ENCODE measurements around the gene NANOS3. TPM values are rescaled to one million over a fixed set of nuclear protein-coding genes. Genes with fewer than 3 reads are reported as not detected.

Gene NANOS3
- total RNA-seq, 1 experiment from 2014 or later, result not detected

- no peak for TF ChIP-seq ZBTB33 (IDR thresholded peaks at IDR 0.05; ENCODE audit: extremely low read depth, insufficient replicate concordance, low read length)
Observed at GRCh38 chr19:13918726-13919411, 41.9 kb downstream of the NANOS3 start (continued).

GRCh38 chr19:13920524-13920923 lies 43.6 kb downstream of the NANOS3 start:
- ChIA-PET CTCF (no interaction called here), RAD21 (ENCODE audit: low non-redundant PET in 1 of 2, low total read pairs in 2 of 2, uncharacterized antibody in 2 of 2, unreplicated experiment in 2 of 2) (no interaction called here), POLR2A (no interaction called here)
- H3K9me2 ChIP-seq (ENCODE audit: insufficient read depth), result no peaks in the 10 kb centered on the region
- H3K9ac ChIP-seq (ENCODE audit: low read length), result no peak overlapping the region
- no peak overlapping the region for H3K27ac ChIP-seq (ENCODE audit: low read depth, low read length)
- no peaks in the 10 kb centered on the region for H3K79me2 ChIP-seq (ENCODE audit: insufficient read depth, low read length)
- no peak for DNase-seq (ENCODE audit: low read depth, low spot score)
- no TSS peak for BruUV-seq (replicated peaks)
- no peak for ATAC-seq
- peaks cover 10 to 33% of the 10 kb centered on the region in 2 experiments for H3K36me3 ChIP-seq (ENCODE audit: control insufficient read depth in 1 of 2, insufficient read depth in 2 of 2, low read length in 2 of 2)
- no peaks in the 10 kb centered on the region for H3K4me1 ChIP-seq (ENCODE audit: control insufficient read depth in 1 of 2, insufficient read depth in 2 of 2, low read length in 2 of 2)
- no peaks in the 10 kb centered on the region for H3K27me3 ChIP-seq (ENCODE audit: insufficient read depth, low read length)
- TF ChIP-seq EZH2 (IDR thresholded peaks at IDR 0.05), result no peak
- no peak for TF ChIP-seq ATF3 (IDR thresholded peaks at IDR 0.05)
- no peak for TF ChIP-seq CBX3 (IDR thresholded peaks at IDR 0.05; ENCODE audit: low read depth)
- no peak for TF ChIP-seq ELF1 (IDR thresholded peaks at IDR 0.05; ENCODE audit: borderline replicate concordance, low read depth)
- no peak for TF ChIP-seq SRF (IDR thresholded peaks at IDR 0.05; ENCODE audit: low read depth)
- no peak for TF ChIP-seq TCF7L2 (IDR thresholded peaks at IDR 0.05; ENCODE audit: borderline replicate concordance, extremely low read depth, insufficient read depth, insufficient read length)
- no peak for TF ChIP-seq CEBPB (IDR thresholded peaks at IDR 0.05; ENCODE audit: low read depth)
- TF ChIP-seq FOSL1 (IDR thresholded peaks at IDR 0.05; ENCODE audit: low read depth), result no peak
- TF ChIP-seq RAD21 (IDR thresholded peaks at IDR 0.05; ENCODE audit: low read depth), result no peak
- no peak for TF ChIP-seq JUND (IDR thresholded peaks at IDR 0.05)
- no peak for TF ChIP-seq EGR1 (IDR thresholded peaks at IDR 0.05; ENCODE audit: low read depth)
- TF ChIP-seq EZH2phosphoT487 (IDR thresholded peaks at IDR 0.05; ENCODE audit: borderline replicate concordance), result no peak
- TF ChIP-seq SP1 (IDR thresholded peaks at IDR 0.05; ENCODE audit: low read depth), result no peak
- TF ChIP-seq CTCF (IDR thresholded peaks at IDR 0.05 in 2 of 3, conservative IDR thresholded peaks at IDR 0.05 in 1 of 3; ENCODE audit: borderline replicate concordance in 1 of 3, insufficient read depth in 1 of 3, low read depth in 2 of 3, low read length in 2 of 3), result no peak
- H4K20me1 ChIP-seq (ENCODE audit: insufficient read depth), result no peaks in the 10 kb centered on the region
- peaks cover 0 to 6% of the 10 kb centered on the region in 2 experiments; a peak in 1 of 4 replicates for H3K9me3 ChIP-seq (ENCODE audit: control insufficient read depth in 1 of 2, insufficient read depth in 1 of 2, low read depth in 1 of 2, low read length in 2 of 2)
- H3K4me2 ChIP-seq (ENCODE audit: low read length), result no peak overlapping the region
- H2AFZ ChIP-seq (ENCODE audit: low read depth, low read length, poor library complexity, severe bottlenecking), result no peak overlapping the region
- intact Hi-C loops (cut with micrococcal nuclease), result no loop called here
- no peak overlapping the region for H3K4me3 ChIP-seq (replicated peaks in 1 of 2; ENCODE audit: low read depth in 1 of 2, low read length in 2 of 2)
